ENCODE measurements around the gene LTBP4.

The LTBP4 gene

GRCh38 chr19:40594255-40594654 is 6.9 kb upstream of the LTBP4 start:
- TF ChIP-seq CTCF (IDR thresholded peaks at IDR 0.05; ENCODE audit: borderline replicate concordance, control extremely low read depth, extremely low read depth, insufficient read depth, missing control alignments), result no peak
- in situ Hi-C loops (cut with MboI; ENCODE audit: low sequenced_read_pairs, unreplicated experiment), result no loop called here

GRCh38 chr19:40594657-40595091 is 6.5 kb upstream of the LTBP4 start:
- no peak for TF ChIP-seq CTCF (IDR thresholded peaks at IDR 0.05; ENCODE audit: borderline replicate concordance, control extremely low read depth, extremely low read depth, insufficient read depth, missing control alignments)
- DNase-seq (ENCODE audit: low spot score), result no peak
- in situ Hi-C loops (cut with MboI; ENCODE audit: low sequenced_read_pairs, unreplicated experiment), result no loop called here

More at GRCh38 chr19:40594255-40594654, 6.9 kb upstream of the LTBP4 start:
- no peak for DNase-seq (ENCODE audit: low spot score)

- in situ Hi-C loops (cut with MboI; ENCODE audit: low sequenced_read_pairs, unreplicated experiment), result no loop called here
Observed at GRCh38 chr19:40596608-40597328, 4.4 kb upstream of the LTBP4 start.

GRCh38 chr19:40597329-40597838 is 3.8 kb upstream of the LTBP4 start:
- in situ Hi-C loops (cut with MboI; ENCODE audit: low sequenced_read_pairs, unreplicated experiment), result no loop called here
- DNase-seq (ENCODE audit: low spot score), result no peak
- TF ChIP-seq CTCF (IDR thresholded peaks at IDR 0.05; ENCODE audit: borderline replicate concordance, control extremely low read depth, extremely low read depth, insufficient read depth, missing control alignments), result no peak

More at GRCh38 chr19:40596608-40597328, 4.4 kb upstream of the LTBP4 start:
- DNase-seq (ENCODE audit: low spot score), result peak; percentile 67
- TF ChIP-seq CTCF (IDR thresholded peaks at IDR 0.05; ENCODE audit: borderline replicate concordance, control extremely low read depth, extremely low read depth, insufficient read depth, missing control alignments), result no peak

- in situ Hi-C loops (cut with MboI; ENCODE audit: low sequenced_read_pairs, unreplicated experiment), result no loop called here
- TF ChIP-seq CTCF (IDR thresholded peaks at IDR 0.05; ENCODE audit: borderline replicate concordance, control extremely low read depth, extremely low read depth, insufficient read depth, missing control alignments), result peak; percentile 99
- peak; percentile 87 for DNase-seq (ENCODE audit: low spot score)
Observed at GRCh38 chr19:40598121-40598917, 2.9 kb upstream of the LTBP4 start.

GRCh38 chr19:40598918-40599307 is 2.3 kb upstream of the LTBP4 start:
- in situ Hi-C loops (cut with MboI; ENCODE audit: low sequenced_read_pairs, unreplicated experiment), result no loop called here
- TF ChIP-seq CTCF (IDR thresholded peaks at IDR 0.05; ENCODE audit: borderline replicate concordance, control extremely low read depth, extremely low read depth, insufficient read depth, missing control alignments), result no peak
- DNase-seq (ENCODE audit: low spot score), result no peak

Data from GM13976 (cell line).